BJ (cell line): ENCODE data around the gene ZNF79. TPM values are rescaled to one million over a fixed set of nuclear protein-coding genes. Genes with fewer than 3 reads are reported as not detected.
A peak's percentile ranks its signal among the peaks of the same experiment; 100 is the strongest.

ENCODE experiments used
- CTCF ChIA-PET: fragments of 350-600 bp; formaldehyde crosslinking; extraction: SDS; loops from one replicate; lab custom pipeline; 2021; ENCODE audit warnings: antibody characterized with exemption, inconsistent platforms; lab: Yijun Ruan, JAX
- POLR2A ChIA-PET: fragments of 300-600 bp; sonication (Branson Sonifier 250); formaldehyde crosslinking; extraction: SDS; loops from one replicate; lab custom pipeline; 2021; ENCODE audit warnings: antibody characterized with exemption; lab: Charles Lee
- DNase-seq: peaks from one replicate; pipeline ENCODE4 v3.0.0-alpha.2; 2011; ENCODE audit warnings: low read depth
- H3K27me3 ChIP-seq: 2 replicates; pipeline ENCODE4 v1.6.0; 2011; ENCODE audit warnings: low read length; ENCODE audit not compliant: control insufficient read depth, insufficient read depth
- H3K36me3 ChIP-seq: 2 replicates; pipeline ENCODE4 v1.5.1; 2011; ENCODE audit warnings: low read length; ENCODE audit not compliant: control insufficient read depth, insufficient read depth
- H3K4me3 ChIP-seq: 2 replicates; pipeline ENCODE4 v1.5.1; 2011; ENCODE audit warnings: low read depth, mild to moderate bottlenecking, control low read depth, low read length
- polyA plus RNA-seq: library from polyadenylated mRNA; depleted of rRNA; stranded (reverse); fragments of >200 nt; gene quantifications from 2 replicates; pipeline ENCODE4 v1.2.3, GENCODE V29; 2011
- TF ChIP-seq, protein P1 (sequence below): IDR thresholded peaks from 2 replicates; pipeline ENCODE4 v1.5.1; 2011; ENCODE audit warnings: low read depth, mild to moderate bottlenecking, control low read depth, inconsistent platforms, low read length, moderate library complexity; ENCODE audit not compliant: insufficient read depth

ZNF79 gene
- polyA plus RNA-seq, 1 experiment = 6.9 TPM

DNA sequence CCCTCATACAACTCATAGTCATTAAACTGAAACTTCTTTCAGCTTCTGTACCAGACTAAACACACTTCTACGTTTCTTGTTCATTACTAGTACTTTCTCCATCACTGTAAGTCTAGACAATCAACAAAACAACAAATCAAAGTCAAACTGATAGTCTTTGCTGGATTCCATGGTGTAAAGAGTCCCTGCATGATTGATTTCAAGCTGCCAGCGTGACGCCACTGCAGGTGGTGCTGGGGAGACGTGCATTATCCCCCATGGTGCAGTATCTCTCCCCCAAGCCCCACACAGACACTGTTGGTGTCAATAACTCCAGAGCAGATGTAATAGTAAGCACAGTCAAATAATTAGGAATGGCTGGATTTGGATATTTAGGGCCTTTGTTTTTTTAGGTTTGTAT, 37.9 kb upstream of the ZNF79 start:
- H3K27me3 ChIP-seq = peaks cover 4% of the 10 kb centered on the region; the same call in 1 of the 2 replicates
- POLR2A ChIA-PET = no interaction called here

DNA sequence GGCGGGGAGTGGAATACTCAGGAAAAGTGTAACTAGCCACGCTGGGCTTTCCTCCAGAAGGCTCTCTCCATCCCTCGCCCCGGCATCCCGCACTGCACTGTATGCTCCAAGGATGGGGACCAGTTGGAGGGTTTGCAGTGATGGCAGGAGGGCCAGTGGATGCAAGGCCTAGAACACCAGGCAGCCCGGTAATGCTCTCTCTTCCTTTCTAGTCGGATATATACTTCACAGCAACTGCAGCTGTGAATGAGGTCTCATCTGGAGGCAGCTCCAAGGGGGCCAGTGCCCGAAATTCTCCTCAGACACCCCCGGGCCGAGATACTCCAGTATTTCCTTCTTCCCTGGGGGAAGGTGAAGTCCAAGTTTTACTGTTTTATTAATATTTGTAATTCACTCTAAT, 37.2 kb upstream of the ZNF79 start:
- ChIA-PET POLR2A (no interaction called here), CTCF (interaction anchor here (1.7 kb wide), 1 partner anchor 172 kb away, joined by 6 read pairs; no protein-coding TSS in a partner anchor)
- Histone ChIP-seq H3K36me3 (no peaks in the 10 kb centered on the region), H3K27me3 (peaks cover 4% of the 10 kb centered on the region), H3K4me3 (no peak overlapping the region)
- TF ChIP-seq, protein P1, sequence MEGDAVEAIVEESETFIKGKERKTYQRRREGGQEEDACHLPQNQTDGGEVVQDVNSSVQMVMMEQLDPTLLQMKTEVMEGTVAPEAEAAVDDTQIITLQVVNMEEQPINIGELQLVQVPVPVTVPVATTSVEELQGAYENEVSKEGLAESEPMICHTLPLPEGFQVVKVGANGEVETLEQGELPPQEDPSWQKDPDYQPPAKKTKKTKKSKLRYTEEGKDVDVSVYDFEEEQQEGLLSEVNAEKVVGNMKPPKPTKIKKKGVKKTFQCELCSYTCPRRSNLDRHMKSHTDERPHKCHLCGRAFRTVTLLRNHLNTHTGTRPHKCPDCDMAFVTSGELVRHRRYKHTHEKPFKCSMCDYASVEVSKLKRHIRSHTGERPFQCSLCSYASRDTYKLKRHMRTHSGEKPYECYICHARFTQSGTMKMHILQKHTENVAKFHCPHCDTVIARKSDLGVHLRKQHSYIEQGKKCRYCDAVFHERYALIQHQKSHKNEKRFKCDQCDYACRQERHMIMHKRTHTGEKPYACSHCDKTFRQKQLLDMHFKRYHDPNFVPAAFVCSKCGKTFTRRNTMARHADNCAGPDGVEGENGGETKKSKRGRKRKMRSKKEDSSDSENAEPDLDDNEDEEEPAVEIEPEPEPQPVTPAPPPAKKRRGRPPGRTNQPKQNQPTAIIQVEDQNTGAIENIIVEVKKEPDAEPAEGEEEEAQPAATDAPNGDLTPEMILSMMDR = no peak
- DNase-seq = no peak

More for the DNA sequence above, 37.9 kb upstream of the ZNF79 start:
- Histone ChIP-seq H3K36me3 (no peaks in the 10 kb centered on the region), H3K4me3 (no peak overlapping the region)
- TF ChIP-seq, protein P1 = no peak
- CTCF ChIA-PET = no interaction called here
- no peak for DNase-seq

DNA sequence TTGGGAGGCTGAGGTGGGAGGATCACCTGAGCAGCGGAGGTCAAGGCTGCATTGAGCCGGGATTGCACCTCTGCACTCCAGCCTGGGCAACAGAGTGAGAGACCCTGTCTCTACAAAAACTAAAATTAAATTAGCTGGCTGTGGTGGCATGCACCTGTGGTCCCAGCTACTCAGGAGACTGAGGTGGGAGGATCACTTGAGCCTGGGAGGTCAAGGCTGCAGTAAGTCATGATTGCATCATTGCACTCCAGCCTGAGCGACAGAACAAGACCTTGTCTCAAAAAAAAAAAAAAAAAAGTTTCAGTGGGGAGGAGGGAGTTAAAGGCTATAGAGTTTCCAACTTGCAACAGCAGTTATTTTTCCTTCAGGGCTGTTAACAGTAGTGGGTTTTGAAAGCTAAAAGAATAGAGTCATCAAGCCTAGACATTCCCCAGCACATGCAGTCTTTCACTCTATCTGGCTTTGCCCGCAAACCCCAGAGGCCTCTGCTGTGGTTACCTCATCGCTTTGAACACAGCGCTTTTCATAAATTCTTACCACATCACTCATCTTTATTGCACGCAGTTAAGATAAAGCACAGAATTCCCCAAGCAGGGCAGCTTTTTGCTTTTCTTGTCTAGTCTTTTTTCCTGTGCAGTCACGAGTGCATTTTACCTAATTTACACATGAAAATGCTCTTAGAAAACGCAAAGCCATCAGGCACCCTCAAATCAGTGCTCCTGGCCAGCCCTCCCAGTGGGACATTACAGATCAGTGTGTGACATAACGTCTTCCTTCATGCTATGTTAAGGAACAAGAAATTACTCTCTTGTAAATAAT, 35.9 kb upstream of the ZNF79 start:
- ChIA-PET POLR2A (interaction anchor here (0.7 to 1.0 kb wide), 4 partner anchors 9 to 645 kb away, joined by 3 to 11 read pairs (median 5); partner anchors contain the start of genes SLC2A8 and ZNF79), CTCF (interaction anchor here (0.6 to 1.7 kb wide), 6 partner anchors 9 to 335 kb away, joined by 3 to 6 read pairs (median 3); partner anchors contain the start of gene SLC2A8)
- Histone ChIP-seq H3K36me3 (no peaks in the 10 kb centered on the region), H3K27me3 (peaks cover 5% of the 10 kb centered on the region), H3K4me3 (no peak overlapping the region)
- DNase-seq = peak; percentile 92
- TF ChIP-seq, protein P1 = no peak

DNA sequence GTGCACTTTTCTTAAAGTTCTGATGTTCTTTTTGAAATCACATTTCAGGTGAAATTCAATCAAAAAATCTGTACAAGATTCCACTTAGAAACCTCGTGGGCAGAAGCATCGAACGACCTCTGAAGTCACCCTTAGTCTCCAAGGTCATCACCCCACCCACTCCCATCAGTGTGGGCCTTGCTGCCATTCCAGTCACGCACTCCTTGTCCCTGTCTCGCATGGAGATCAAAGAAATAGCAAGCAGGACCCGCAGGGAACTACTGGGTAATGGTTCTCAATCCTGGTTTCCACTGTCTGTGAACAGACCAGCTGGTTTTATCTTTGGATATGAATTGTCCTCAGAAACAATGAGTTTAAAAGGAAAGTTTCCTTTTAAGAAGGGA, 35.3 kb upstream of the ZNF79 start:
- no peak for DNase-seq
- Histone ChIP-seq H3K36me3 (no peaks in the 10 kb centered on the region), H3K27me3 (peaks cover 5% of the 10 kb centered on the region), H3K4me3 (no peak overlapping the region)
- ChIA-PET CTCF (interaction anchor here (0.6 to 1.2 kb wide), 4 partner anchors 8 to 183 kb away, joined by 3 to 6 read pairs (median 3); partner anchors contain the start of gene SLC2A8), POLR2A (interaction anchor here (0.7 to 1.0 kb wide), 3 partner anchors 8 to 646 kb away, joined by 3 to 11 read pairs (median 7); partner anchors contain the start of genes SLC2A8 and ZNF79)
- TF ChIP-seq, protein P1 = no peak
